Measurements from ENCODE around the gene QRICH1.

The QRICH1 gene, protein sequence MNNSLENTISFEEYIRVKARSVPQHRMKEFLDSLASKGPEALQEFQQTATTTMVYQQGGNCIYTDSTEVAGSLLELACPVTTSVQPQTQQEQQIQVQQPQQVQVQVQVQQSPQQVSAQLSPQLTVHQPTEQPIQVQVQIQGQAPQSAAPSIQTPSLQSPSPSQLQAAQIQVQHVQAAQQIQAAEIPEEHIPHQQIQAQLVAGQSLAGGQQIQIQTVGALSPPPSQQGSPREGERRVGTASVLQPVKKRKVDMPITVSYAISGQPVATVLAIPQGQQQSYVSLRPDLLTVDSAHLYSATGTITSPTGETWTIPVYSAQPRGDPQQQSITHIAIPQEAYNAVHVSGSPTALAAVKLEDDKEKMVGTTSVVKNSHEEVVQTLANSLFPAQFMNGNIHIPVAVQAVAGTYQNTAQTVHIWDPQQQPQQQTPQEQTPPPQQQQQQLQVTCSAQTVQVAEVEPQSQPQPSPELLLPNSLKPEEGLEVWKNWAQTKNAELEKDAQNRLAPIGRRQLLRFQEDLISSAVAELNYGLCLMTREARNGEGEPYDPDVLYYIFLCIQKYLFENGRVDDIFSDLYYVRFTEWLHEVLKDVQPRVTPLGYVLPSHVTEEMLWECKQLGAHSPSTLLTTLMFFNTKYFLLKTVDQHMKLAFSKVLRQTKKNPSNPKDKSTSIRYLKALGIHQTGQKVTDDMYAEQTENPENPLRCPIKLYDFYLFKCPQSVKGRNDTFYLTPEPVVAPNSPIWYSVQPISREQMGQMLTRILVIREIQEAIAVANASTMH

DNA sequence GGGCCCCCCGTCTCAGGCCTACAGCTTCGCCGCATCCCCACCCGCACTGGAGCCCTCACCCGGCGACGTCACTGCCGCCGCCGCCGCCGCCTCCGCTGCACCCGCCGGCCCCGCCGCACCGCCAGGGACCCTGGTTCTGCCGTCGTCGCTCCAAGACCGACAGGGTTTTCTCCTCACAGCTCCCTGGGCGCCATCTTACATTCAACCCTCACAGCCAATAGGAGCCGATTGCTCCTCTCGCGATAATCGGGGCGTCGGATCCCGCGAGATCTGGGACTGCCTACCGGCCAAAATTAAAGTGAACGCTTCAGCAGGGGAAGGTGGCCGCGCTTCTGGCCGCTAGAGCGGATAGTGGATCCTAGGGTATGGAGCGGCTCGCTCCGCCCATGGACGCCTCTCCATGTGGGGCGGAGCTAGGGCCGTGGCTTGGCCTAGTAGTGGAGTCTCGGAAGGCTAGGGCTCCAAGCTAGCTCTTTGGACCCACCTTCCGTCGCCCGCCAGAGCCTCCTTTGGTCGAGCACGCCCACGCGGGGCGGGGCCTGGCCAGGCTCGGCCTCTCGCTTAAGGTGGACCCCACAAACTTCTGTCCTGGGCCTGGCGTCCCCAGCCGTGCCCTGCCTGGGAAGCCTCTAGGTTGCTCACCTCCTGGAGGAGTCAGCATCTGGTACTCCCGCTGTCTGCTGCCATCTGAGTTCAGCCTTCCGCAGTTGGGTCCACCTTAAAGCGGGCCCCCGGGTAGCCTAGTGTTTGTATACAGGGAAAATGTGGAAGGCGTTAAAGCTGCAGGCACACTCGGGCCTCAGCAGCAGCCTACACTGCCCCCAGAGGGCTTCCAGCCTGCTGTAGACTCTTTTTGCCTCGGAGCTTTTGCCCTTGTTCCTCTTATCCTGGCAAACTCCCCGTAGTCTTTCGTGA lies at the start of gene QRICH1:
Gene QRICH1, minus strand, starts transcription at position 219 of the 915 bp plus-strand sequence. CDS start 17,054 bp downstream, outside the sequence.
- DNase-seq: peak; percentile 94

DNA sequence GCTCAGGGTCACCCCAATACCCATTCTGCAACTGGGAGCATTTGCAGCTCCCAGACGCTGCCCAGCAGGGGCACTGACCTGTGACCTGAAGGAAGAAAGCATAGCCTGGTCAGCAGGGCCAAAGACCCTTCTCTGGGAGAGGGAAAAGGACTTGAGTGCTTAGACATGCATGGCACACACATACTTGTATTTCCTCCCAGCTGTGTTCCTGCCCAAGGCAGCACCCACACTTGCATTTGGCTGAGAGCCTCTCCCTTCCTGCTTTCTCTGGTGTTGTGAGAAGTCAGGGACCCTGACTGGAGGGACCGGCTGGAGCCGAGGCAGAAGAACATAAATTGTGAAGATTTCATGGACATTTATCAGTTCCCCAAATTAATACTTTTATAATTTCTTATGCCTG lies 46.2 kb upstream of the QRICH1 start:
- no peak for DNase-seq

DNA sequence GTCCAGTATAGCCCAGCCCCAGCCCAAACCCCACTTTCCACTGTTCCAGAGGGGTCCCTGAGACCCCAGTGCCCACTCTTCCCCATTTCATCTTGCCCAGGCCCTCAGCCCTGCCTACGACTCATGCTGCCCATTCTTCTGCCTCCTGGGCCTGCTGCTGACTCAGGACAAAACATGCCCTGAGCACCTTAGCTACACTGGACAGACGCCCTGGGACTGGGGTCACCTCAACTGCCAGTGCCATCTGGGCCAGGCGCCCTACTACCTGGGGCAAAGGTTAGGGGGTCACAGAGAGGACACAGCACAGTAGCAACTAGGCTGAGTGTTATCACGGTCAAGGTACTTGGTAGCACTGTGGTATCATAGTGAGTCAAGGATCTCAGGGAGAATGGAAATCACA lies 41.6 kb upstream of the QRICH1 start:
- no peak for DNase-seq

DNA sequence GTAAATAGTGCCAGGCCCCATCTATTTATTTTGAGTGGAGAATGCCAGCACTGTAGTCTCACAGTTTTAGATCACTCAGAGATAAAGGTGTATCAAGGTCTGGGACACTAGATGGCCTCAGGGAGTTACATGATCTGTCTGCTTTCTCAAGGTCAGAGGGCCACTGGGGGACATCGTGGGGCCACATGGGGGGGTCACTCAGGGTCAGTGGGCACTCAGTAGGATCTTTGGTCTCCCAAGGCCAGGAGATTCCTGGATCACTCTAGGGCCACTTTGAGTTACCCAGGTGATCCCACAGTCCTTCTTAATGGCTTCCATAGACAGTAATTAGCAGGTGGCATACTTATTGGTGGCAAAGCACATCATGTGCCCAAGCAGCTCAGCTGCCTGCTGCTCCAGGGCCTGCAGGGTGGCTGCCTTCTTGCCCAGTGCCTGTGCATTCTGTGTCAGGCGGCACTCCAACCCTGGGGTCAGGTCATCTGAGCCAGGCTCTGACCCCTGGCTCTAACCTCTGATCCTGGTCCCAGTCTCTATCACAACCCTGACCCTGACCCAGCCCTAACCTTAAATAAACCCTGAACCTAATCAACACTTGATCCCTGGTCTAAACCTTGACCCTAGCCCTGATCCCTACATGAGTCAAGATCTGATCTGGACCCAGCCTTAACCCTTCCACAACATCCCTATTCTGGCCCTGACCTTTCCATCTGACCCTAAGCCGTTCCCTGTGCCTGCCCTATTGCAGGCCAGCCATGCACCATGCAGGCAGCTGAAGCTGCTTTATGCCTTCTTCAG lies 40.8 kb upstream of the QRICH1 start:
- no peak for DNase-seq

DNA sequence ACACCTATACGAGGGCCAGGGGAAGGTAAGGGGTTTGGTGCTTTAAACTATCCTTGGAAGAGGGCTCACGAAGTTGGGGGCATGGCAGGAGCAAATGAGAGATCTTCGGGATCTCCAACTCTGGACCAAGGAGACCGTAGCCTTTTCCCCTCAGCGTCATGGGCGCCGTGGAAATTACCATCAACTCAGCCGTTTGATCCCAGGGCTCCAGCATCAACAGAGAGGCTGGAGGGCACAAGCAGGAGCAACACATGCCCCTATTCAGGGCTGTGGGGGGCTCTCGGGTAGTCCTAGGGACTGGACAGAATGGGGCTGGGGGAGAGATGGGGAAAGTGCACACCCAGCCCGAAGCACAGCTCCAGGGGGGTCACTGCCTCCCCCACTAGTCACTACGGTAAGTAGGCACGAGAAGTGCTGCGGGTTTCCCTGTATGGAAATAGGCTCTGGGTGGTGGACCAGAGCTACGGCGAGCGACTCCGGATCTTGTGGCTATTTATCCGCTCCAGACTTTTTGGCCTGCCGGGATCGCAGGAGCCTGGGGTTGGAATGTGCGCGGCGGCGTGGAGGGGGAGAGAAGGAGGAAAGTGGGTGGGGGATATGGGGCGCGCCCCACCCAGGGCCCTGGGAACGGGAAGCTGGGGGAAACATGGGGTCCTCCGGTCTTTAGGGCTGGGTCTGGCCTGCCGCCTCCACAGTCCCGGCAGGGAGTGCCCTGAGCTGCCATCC lies 39.5 kb upstream of the QRICH1 start:
- DNase-seq: peak; percentile 7

DNA sequence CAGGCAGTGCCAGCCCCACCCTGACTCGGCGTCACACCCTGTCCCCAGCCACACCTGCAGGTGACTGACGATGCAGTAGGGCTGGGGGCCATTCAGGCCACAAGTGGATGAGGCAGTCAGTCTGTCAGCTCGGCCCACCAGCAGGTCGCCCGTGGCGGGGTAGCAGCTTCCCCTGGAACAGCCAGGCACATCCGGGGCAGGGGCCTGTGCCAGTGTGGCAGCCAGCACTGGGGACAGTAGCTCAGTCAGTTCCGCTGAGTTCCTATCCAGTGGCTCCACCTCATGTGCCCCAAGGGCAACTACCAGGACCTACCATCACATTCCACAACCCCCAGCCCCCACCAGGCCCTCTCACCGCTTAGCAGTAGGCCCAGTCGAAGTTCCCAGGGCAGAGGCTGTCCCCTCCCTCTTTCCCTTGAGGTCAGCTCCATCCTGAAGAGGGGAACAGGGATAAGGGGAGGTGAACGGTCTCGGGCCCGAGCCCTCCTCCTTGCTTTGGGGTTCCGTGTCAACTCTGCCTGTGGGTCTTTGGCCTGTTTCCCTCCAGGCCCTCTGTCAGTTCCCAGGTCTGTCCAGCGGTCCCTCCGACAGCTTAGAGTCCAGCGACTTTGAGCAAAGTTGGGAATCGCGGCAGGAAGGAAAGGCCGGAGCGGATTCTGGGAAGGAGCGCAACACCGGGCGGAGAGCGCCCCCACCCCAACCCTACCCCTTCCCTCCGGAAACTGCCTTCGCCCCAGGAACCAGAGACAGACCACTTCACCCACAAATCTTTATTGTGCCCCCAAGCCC lies 38.8 kb upstream of the QRICH1 start, which contains the start of gene LAMB2:
Gene LAMB2, minus strand, starts transcription at position 614 of the 789 bp plus-strand sequence. Its CDS starts 183 bp downstream, at position 431.
- DNase-seq: no peak

DNA sequence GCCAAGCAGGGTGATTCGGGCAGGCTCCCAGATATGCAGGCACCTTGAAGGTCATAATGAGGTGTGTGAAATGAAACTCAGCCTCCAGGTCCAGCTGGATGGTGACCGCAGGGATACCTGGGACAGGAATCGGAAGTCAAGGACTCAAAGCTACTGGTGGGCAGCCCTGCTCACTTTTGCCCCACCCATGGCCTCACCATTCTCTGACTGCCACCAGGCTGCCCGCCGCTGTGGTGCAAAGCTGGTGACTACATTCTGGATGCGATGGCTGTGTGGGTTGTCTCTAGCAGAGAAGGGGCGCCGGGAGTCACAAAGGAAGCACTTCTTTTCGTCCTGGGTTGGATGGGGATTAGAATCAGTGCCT lies 38.2 kb upstream of the QRICH1 start:
- no peak for DNase-seq

DNA sequence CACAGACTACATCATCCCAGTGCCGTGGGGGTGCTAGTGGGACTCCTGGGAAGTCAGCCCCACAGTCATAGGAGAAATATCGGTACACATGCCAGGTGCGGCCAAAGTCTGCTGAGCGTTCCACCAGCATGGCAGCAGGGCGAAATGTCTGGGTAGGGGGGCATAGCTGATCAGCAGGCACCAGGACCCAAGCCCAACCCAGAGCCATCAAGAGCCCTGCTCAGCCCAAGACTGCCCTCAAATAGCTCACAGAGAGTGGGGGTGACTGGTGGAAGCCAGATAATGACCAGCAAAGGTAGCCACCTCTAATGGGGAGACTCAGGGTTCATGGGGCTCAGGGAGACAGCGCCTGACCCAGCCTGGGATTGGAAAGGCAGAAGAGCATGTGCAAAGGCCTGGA lies 37.7 kb upstream of the QRICH1 start:
- DNase-seq: no peak

DNA sequence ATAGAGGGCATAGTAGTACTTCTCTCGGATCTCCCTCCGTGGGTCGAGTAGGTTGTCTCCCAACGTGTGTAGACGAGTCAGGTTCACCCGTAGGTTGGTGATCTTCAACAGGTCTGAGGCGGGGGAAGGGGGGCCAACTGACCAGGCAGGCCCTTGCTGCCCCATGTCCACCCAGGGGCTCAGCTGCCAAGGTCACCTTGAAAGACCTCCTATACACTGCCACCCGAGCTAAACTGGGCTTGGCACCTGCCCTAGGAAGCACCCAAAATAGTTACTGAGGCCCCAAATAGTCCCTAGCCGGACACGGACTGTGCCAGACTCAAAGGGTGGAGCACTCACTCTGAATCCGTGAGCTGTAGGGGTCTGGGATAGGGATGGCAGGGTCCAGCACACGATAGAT lies 37.2 kb upstream of the QRICH1 start:
- no peak for DNase-seq

DNA sequence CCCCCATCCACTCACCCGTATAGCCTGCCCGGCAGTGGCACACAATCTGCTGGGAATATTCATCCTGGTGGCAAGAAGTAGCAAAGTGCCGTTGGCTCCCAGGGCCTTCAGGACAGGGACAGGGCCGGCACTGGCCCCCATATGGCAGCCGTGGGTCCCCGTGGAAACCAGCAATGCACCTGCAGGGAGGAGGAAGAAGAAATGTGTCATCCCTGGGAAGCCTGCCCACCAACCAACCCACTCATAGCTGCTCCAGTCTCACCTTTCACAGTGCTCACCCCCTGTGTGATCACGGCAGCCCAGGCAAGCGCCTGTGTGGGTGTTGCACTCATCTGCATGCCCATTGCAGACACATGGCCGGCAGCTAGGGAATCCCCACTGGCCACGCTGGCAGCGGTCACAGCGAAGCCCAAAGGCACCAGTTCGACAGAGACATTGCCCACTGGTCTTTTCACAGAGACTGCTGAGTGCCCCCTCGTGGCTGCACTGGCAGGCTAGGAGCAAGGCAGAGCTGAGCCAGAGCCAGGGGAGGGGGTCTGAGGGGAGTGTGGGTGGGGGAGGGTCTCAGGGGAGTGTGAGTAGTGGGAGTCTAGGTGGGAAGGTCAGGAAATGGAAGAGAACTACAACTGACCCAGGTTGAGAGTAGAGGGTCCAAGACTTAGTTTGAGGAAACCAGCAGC lies 31.3 kb upstream of the QRICH1 start:
- DNase-seq: no peak

DNA sequence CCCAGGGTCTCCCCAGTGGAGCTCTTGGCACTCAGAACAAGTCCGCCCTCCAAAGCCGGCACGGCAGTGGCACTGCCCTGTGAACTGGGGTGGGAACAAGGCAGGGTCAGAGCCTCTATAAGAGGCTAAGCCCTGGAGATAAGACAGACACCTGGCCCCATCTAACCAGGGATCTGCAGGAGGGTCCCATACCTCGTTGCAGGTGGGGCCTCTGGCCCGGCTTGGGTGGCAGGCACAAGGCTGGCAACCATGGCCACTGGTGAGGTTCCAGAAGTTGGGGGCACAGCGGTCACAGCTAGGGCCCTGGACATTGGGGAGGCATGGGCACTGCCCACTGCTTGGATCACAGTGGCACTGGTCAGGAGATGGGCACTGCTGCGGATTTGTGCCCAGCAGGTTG lies 30.3 kb upstream of the QRICH1 start:
- no peak for DNase-seq

DNA sequence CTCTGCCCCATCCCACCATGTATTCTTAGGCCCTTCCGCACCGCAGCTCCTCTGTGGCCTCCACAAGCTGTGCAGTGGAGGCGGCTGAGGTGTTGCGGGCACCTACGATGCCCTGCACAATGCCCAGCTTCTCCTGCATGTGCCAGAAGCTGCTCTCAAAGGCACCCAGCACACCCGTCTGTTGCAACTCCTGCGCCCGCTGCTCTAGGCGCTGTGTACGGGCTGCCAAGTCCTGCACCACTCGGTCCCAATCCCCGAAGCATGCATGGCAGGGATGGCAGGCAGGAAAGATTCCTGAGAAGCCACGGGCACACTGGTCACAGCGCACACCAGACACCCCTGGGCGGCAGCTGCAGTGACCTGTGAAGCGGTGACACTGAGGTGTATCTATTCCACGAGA lies 29.8 kb upstream of the QRICH1 start:
- no peak for DNase-seq

DNA sequence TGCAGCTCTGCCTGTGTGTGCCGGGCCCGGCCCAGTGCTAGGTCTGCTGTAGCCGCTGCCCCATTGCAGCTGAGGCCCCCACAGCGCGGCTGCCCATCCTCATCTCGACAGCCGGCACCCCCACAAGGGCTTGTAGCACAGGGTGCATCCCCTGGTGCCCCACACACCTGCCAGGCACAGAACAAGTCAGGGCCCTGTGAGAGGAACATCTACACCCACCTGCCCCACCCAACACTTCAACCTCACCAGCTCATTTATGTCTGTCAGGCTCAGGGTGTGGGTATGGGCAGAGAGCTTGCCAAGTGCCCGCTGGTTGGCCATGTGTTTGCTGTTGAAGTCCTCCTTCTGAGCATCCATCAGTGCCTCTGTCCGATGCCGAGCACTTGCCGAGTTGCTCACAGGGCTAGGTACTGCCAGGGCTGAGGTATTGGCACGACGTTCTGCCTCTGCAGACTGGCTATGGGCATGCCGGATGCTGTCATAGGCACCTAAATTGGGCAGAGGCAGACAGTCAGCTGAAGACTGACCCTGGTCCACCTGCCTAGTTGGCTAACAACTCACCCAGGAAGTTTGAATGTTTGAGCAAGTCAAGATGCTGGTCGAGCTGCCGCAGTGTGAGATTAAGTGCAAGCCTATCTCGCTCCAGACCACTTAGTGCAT lies 29.1 kb upstream of the QRICH1 start:
- DNase-seq: no peak

DNA sequence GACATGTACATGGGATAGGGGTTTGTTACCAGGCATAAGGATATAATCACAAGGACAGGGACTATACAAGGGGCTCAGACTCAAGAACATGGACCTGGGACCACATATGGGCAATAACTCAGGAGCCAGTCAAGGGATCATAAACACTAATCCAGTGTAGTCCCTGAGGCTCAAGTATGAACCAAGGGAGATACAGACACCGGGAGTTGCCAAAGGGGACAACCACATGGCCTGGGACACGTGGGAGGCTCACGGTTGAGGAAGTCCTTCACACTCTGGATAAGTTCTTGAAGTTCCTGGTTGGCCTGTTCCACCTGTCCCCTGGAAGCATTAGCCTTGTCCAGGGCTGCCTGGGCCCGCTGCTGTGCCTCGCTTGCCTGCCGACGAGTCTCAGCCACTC lies 28.6 kb upstream of the QRICH1 start:
- DNase-seq: no peak

DNA sequence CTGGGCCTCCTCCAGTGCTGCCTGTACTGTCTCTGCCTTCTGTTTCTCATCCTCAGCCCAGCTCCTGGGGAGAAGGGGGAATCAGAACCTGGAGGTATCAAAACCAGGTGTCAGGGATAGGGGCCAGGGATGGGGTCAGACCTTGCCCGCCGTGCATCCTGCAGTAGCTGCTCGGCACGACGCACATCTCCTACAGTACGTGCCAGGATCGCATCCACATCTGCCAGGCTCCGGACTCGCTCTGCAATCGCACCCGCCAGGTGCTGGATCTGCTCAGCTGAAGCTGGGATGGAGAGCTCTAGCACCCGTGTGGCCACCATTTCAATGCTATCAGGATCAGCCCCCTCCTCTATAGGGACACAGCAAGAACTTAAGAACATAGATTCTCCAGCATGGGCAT lies 28.2 kb upstream of the QRICH1 start:
- DNase-seq: no peak

DNA sequence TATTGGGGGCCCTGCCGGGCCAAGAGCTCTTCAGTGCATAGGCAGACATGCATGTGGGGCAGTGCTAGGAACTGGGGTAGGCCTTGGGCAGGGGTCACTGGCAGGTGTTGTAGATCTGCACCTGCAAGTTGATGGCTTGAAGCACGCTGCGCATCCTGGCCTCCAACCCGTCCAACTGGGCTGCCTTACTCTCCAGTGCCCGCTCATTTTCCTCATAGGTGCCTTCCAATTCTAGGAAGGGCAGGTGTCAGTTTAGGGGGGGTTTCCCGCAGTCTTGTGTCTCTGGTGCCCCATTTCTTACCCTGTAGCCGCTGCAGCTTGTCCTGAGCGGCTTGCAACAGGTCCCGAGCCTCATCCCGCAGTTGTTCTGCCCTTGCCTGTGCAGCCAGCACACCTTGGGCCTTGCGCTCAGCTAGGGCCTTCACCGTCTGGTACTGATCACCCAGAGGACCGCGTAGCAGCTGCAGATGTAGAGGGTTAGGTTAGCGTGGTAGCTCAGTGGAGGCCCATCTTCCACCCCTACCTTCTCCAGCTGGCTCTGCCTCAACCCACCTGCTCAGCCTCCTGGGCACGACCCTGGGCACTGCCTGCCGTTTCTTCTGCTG lies 27.4 kb upstream of the QRICH1 start:
- no peak for DNase-seq

DNA sequence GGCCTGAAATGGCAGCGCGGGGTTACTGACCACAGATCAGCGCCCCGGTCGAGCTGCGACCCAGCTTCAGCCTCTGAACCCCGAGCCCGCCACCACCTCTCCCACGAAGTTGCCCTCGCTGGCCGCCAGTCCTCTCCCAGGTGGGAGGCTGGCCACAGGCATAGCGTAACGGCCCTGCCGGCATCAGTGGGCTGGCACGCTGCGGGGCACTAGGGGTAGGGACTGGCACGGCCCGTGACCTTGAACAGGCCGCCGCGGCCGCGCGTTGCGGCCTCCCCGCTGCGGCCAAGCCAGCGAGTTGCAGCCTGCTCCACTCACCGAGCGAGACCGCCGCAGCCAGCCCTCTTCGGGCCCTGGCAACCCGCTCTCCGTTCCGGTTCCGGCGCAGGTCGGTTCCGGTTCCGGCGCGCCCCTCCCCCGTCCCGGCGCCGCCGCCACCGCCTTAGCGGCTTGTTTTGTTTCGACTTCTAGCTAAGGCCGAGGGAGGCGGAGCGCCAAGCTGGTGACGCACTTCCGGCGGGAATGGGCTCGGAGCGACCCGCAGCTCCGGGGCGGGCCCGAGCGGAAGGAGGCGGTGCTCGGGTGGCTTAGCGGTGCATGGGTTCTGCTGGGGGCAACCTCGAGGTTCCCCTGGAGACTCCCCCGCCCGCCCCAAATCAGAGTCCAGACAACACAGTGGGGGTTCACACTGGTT lies 26.7 kb upstream of the QRICH1 start, which contains the start of gene USP19:
Gene USP19, minus strand, starts transcription at position 386 of the 694 bp plus-strand sequence. CDS start 1,678 bp downstream, outside the sequence.
- DNase-seq: peak; percentile 88

DNA sequence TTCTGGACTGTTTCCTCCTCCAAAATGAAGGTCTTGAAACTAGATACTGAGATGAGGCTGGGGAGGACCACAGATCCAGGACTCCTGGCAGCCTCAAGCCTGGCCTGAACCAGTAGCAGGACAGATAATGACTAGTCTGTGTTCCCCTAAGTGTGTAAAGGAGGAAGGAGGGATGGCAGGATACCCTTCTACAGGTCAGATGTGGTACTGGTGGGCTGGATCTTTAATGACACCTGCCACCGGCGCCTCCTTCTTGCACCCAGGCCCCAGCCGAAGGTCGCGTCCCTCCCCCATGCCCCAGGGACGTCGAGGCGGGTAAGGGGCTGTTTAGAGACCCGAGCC lies 26.2 kb upstream of the QRICH1 start:
- no peak for DNase-seq

All from NCI-H1092 (cell line).